Calu3 (cell line): Measurements from ENCODE around the gene BACH2. TPM values are rescaled to one million over a fixed set of nuclear protein-coding genes. Genes with fewer than 3 reads are reported as not detected.

Experiments used
- BruUV-seq: library from RNA; stranded (reverse); fragments of 400-500 nt; replicated peaks from 2 replicates; lab custom pipeline; 2021; lab: Mats Ljungman, UMichigan
- CTCF ChIA-PET: fragments of 300-600 bp; sonication (Branson Sonifier 250); formaldehyde crosslinking; loops from one replicate; lab custom pipeline; 2022; ENCODE audit warnings: antibody characterized with exemption; lab: Charles Lee
- DNase-seq: peaks from one replicate; pipeline ENCODE4 v3.0.0; 2022
- H3K27ac Mint-ChIP-seq: one replicate; pipeline ENCODE4 v1.8.0; 2022; ENCODE audit warnings: mixed read lengths; ENCODE audit not compliant: unreplicated experiment
- H3K27me3 Mint-ChIP-seq: one replicate; pipeline ENCODE4 v1.8.0; 2022; ENCODE audit warnings: mixed read lengths; ENCODE audit not compliant: unreplicated experiment
- H3K36me3 Mint-ChIP-seq: one replicate; pipeline ENCODE4 v1.8.0; 2022; ENCODE audit warnings: mild to moderate bottlenecking, moderate library complexity, mixed read lengths; ENCODE audit not compliant: insufficient read depth, unreplicated experiment
- H3K4me1 Mint-ChIP-seq: one replicate; pipeline ENCODE4 v1.8.0; 2022; ENCODE audit warnings: mild to moderate bottlenecking, low read depth, mixed read lengths; ENCODE audit not compliant: unreplicated experiment
- H3K4me3 Mint-ChIP-seq: one replicate; pipeline ENCODE4 v1.8.0; 2022; ENCODE audit warnings: mild to moderate bottlenecking, low read depth, moderate library complexity, mixed read lengths; ENCODE audit not compliant: unreplicated experiment
- H3K9me3 Mint-ChIP-seq: one replicate; pipeline ENCODE4 v1.8.0; 2022; ENCODE audit warnings: low read depth, mixed read lengths; ENCODE audit not compliant: unreplicated experiment
- CTCF ChIP-seq: fragments of 200-600 bp; IDR thresholded peaks from one replicate; pipeline ENCODE4 v1.8.0; 2022; ENCODE audit warnings: antibody characterized with exemption; ENCODE audit not compliant: unreplicated experiment
- intact Hi-C: fragments of 100-400 bp; cut with micrococcal nuclease; formaldehyde crosslinking; loops from one replicate; pipeline ENCODE4 v1.10.0; 2022; ENCODE audit not compliant: unreplicated experiment
- total RNA-seq: library from RNA; stranded (reverse); gene quantifications from 2 replicates; pipeline ENCODE4 v1.2.3, GENCODE V29; 2022

The BACH2 gene
- total RNA-seq, 1 experiment from 2014 or later: 7.2 TPM

- intact Hi-C loops: no loop called here
- CTCF ChIA-PET: no interaction called here
Measured at GRCh38 chr6:90095788-90096187, 200.9 kb downstream of the BACH2 start.

GRCh38 chr6:90095145-90095544 is 201.5 kb downstream of the BACH2 start:
- no peak overlapping the region for H3K4me3 Mint-ChIP-seq
- H3K4me1 Mint-ChIP-seq: no peaks in the 10 kb centered on the region
- no TSS peak for BruUV-seq
- H3K36me3 Mint-ChIP-seq: no peaks in the 10 kb centered on the region
- DNase-seq: no peak
- CTCF ChIA-PET: no interaction called here
- no peaks in the 10 kb centered on the region for H3K27me3 Mint-ChIP-seq
- TF ChIP-seq CTCF: no peak
- no peaks in the 10 kb centered on the region for H3K9me3 Mint-ChIP-seq
- intact Hi-C loops: no loop called here
- H3K27ac Mint-ChIP-seq: no peak overlapping the region

More at GRCh38 chr6:90095788-90096187, 200.9 kb downstream of the BACH2 start:
- Mint-ChIP-seq H3K36me3 (no peaks in the 10 kb centered on the region), H3K4me1 (no peaks in the 10 kb centered on the region), H3K27me3 (no peaks in the 10 kb centered on the region), H3K9me3 (no peaks in the 10 kb centered on the region), H3K4me3 (no peak overlapping the region), H3K27ac (no peak overlapping the region)
- no peak for TF ChIP-seq CTCF
- BruUV-seq: no TSS peak
- no peak for DNase-seq

- no TSS peak for BruUV-seq
- no peaks in the 10 kb centered on the region for H3K4me1 Mint-ChIP-seq
- intact Hi-C loops: no loop called here
- H3K4me3 Mint-ChIP-seq: no peak overlapping the region
- H3K9me3 Mint-ChIP-seq: no peaks in the 10 kb centered on the region
- no peak overlapping the region for H3K27ac Mint-ChIP-seq
- DNase-seq: no peak
- no peak for TF ChIP-seq CTCF
- no peaks in the 10 kb centered on the region for H3K27me3 Mint-ChIP-seq
- no peaks in the 10 kb centered on the region for H3K36me3 Mint-ChIP-seq
- CTCF ChIA-PET: no interaction called here
Measured at GRCh38 chr6:90093558-90094073, 203.0 kb downstream of the BACH2 start.

- intact Hi-C loops: no loop called here
Measured at GRCh38 chr6:90090866-90091265, 205.8 kb downstream of the BACH2 start.

More at GRCh38 chr6:90090866-90091265, 205.8 kb downstream of the BACH2 start:
- no peak for DNase-seq
- Mint-ChIP-seq H3K27me3 (no peaks in the 10 kb centered on the region), H3K4me3 (no peak overlapping the region), H3K27ac (no peak overlapping the region), H3K4me1 (peaks cover 8% of the 10 kb centered on the region), H3K9me3 (no peaks in the 10 kb centered on the region), H3K36me3 (no peaks in the 10 kb centered on the region)
- CTCF ChIA-PET: no interaction called here
- no peak for TF ChIP-seq CTCF
- no TSS peak for BruUV-seq
